IPS-15b (cell line): ENCODE measurements around the gene BCKDHB.
"Not testable (repeated sequence)": the region's sequence is repeated elsewhere in the genome, so short reads cannot be mapped to it uniquely, and the experiment has no call there.

Experiments
- H3K27me3 ChIP-seq: one replicate; pipeline ENCODE4 v1.6.1; 2013; ENCODE audit warnings: low read length; ENCODE audit not compliant: control insufficient read depth, insufficient read depth
- H3K36me3 ChIP-seq: one replicate; pipeline ENCODE4 v1.6.1; 2013; ENCODE audit warnings: low read length; ENCODE audit not compliant: control insufficient read depth, insufficient read depth
- H3K4me1 ChIP-seq: one replicate; pipeline ENCODE4 v1.6.1; 2013; ENCODE audit warnings: mild to moderate bottlenecking, low read length; ENCODE audit not compliant: control insufficient read depth, insufficient read depth
- H3K4me3 ChIP-seq: one replicate; pipeline ENCODE4 v1.5.1; 2013; ENCODE audit warnings: low read depth, low read length
- H3K9ac ChIP-seq: one replicate; pipeline ENCODE4 v1.6.1; 2013; ENCODE audit warnings: low read depth, mild to moderate bottlenecking, low read length
- H3K9me3 ChIP-seq: one replicate; pipeline ENCODE4 v1.6.1; 2013; ENCODE audit warnings: mild to moderate bottlenecking, low read length; ENCODE audit not compliant: control insufficient read depth, insufficient read depth

Gene BCKDHB

DNA sequence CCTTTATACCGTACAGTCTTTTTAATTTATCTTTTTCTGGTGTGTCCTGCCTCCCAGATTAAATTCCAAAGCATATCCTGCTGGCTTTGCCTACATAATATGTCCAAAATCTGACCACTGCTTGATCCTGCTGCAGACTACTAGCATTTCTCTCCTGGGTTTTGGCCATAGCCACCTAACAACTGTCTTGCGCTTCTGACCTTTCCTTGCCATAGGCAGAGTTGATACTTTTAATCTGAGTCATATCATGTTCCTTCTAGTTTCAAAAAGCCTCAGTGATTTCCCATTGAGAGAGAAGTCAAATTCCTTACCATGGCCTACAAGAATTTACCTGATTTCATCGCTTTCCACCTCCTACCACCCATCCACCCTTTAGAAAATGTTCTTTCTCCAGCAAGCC, 104.8 kb downstream of the BCKDHB start:
- H3K4me1 ChIP-seq = peaks cover 14% of the 10 kb centered on the region
- no peaks in the 10 kb centered on the region for H3K27me3 ChIP-seq
- H3K9ac ChIP-seq = no peak overlapping the region
- no peaks in the 10 kb centered on the region for H3K9me3 ChIP-seq
- no peaks in the 10 kb centered on the region for H3K36me3 ChIP-seq
- no peak overlapping the region for H3K4me3 ChIP-seq

DNA sequence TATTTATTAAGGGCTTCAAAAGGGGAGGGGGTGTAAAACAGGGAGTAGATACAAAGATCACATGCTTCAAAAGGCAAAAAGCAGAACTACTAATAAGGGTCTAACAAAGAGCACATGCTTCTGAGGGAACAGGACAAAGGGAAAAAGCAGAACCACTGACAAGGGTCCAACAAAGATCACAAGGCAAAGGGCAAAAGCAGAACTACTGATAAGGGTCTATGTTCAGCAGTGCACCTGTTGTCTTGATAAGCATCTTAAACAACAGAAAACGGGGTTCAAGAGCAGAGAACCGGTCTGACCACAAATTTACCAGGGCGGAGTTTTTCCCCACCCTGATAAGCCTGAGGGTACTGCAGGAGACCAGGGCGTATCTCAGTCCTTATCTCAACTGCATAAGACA, 105.4 kb downstream of the BCKDHB start:
- H3K36me3 ChIP-seq, H3K4me3 ChIP-seq, H3K27me3 ChIP-seq, H3K9me3 ChIP-seq, H3K9ac ChIP-seq: not testable (repeated sequence)
- H3K4me1 ChIP-seq = peaks cover 14% of the 10 kb centered on the region

DNA sequence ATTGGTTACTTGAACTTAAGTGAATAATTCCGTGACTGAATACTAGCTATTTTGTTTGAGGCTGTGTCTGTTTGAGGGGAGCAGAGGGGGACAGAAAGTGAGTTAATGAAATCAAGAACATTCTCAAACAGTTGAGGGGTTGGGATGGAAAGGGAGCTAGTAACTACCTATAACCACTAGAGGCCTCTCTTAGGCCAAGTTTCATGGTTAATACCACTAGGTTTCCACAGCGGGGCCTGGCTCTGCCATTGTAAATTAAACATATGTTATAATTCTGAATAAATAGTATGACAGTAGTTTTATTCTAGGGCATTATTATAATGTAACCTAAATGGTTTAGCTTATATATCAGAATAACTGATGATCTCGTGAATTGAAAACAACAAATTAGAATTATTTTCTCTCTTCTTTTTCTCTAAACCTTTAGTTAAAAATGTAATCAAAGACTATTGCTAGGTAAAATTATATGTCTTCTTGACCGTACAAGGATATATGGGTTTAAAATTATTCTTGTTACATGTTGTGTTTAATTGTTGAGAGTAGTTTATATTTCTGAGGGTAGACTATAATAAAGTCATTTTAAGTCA, 108.1 kb downstream of the BCKDHB start:
- Histone ChIP-seq H3K4me3 (no peak overlapping the region), H3K4me1 (peaks cover 14% of the 10 kb centered on the region), H3K9ac (no peak overlapping the region), H3K9me3 (no peaks in the 10 kb centered on the region), H3K27me3 (no peaks in the 10 kb centered on the region), H3K36me3 (no peaks in the 10 kb centered on the region)

DNA sequence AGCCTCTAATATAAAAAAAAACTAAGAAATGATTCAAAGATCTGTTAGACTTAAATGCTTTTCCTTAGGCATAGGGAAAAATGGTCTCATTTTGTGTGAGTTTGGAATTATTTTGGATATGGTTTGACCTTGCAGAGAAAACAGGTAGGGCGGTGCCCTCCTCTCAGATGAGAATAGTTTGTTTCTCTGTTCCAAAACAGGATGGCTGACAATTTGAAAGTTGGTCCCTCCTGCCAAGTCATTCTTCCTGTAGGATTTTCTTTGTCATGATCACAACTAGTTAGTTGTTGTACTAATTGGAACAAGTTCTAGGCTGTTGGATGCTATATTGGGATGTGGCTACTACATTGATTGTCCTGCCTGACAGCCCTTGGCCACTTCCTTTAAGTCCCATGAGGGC, 108.6 kb downstream of the BCKDHB start:
- Histone ChIP-seq H3K9ac (no peak overlapping the region), H3K27me3 (no peaks in the 10 kb centered on the region), H3K36me3 (no peaks in the 10 kb centered on the region), H3K4me3 (no peak overlapping the region), H3K9me3 (no peaks in the 10 kb centered on the region), H3K4me1 (peaks cover 13% of the 10 kb centered on the region)

DNA sequence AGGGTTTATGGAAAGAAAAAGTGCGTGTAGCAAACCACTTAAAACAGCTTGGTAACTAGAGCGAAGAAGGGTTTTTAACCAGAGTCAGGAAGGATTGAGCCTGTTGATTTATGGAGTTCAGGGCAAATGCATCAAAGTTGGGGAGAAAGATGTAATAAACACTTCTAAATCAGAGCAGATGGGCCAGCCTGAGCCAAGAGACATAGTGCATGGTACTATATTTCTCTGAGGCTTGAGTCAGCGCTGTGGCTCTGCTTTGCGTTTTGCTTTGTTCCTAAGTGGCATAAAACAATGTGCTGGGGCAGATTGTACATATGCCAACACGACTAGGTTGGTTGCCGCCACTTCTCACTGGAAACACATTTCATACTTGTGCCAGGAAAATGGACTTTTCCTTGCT, 111.3 kb downstream of the BCKDHB start:
- H3K27me3 ChIP-seq = no peaks in the 10 kb centered on the region
- H3K4me3 ChIP-seq = no peak overlapping the region
- peaks cover 4% of the 10 kb centered on the region for H3K4me1 ChIP-seq
- H3K9me3 ChIP-seq = no peaks in the 10 kb centered on the region
- no peaks in the 10 kb centered on the region for H3K36me3 ChIP-seq
- no peak overlapping the region for H3K9ac ChIP-seq

DNA sequence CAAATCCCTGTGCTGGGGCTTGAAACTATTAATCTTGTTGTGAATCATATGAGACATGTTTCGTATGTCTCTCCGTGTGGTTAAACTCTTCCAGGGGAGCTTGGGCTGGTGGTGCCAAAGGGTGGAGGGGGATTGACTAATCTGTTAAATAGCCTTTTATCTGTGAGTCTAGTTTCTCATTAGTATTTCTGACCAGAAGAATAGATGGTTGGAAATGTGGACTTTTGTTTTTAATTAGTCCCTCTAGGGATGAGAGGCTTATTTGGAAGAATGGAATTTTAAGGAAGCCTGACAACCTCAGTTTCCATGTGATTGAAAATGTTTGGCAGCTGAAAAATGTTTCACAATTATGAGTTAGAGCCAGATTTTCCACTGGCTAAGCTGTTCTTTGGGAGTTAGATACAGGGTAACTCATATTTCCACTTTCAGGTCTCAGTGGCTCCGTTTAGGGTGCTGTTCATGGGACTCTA, 117.3 kb downstream of the BCKDHB start:
- no peaks in the 10 kb centered on the region for H3K27me3 ChIP-seq
- H3K9me3 ChIP-seq = no peaks in the 10 kb centered on the region
- no peak overlapping the region for H3K4me3 ChIP-seq
- H3K9ac ChIP-seq = no peak overlapping the region
- no peaks in the 10 kb centered on the region for H3K4me1 ChIP-seq
- no peaks in the 10 kb centered on the region for H3K36me3 ChIP-seq

DNA sequence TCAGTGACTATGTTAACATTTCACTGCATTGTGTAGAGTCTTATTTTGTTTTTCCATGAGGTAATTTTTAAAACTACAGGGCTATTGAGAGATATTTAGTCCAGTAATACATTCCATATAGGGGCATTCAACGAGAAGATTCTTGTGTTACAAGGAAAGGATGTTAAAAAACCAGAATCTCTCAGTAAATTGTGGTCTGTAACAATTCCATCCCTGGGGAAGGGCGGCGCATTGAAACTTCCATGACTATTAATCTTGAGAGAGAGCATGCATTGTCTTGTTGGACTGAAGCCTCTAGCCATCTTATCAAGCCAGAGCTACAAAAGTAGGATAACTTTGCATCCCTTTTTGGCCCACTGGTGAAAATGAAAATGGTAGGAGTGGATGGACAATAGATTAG, 119.7 kb downstream of the BCKDHB start:
- Histone ChIP-seq H3K36me3 (no peaks in the 10 kb centered on the region), H3K4me3 (no peak overlapping the region), H3K9me3 (no peaks in the 10 kb centered on the region), H3K9ac (no peak overlapping the region), H3K4me1 (no peaks in the 10 kb centered on the region), H3K27me3 (no peaks in the 10 kb centered on the region)

DNA sequence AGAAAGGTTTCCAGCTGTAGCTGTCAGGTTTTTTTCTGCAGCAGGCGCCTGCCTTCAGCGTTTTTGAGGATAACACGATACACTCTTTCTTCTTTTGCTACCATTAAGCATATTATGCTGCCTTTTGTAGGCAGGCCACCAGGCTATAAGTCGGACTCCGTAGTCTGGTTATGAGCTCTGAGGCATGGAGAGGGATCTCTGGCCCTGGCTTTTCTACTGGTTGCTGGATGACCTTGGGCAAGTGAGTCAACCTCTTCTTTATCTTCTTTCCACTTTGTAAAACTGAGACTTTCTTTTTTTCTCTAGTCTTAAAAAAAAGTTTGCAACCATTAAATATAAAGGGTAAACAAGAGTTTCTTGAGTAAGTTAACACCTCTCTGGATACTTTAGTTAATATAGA, 120.2 kb downstream of the BCKDHB start:
- Histone ChIP-seq H3K27me3 (no peaks in the 10 kb centered on the region), H3K4me3 (no peak overlapping the region), H3K4me1 (no peaks in the 10 kb centered on the region), H3K9ac (no peak overlapping the region), H3K9me3 (no peaks in the 10 kb centered on the region), H3K36me3 (no peaks in the 10 kb centered on the region)

DNA sequence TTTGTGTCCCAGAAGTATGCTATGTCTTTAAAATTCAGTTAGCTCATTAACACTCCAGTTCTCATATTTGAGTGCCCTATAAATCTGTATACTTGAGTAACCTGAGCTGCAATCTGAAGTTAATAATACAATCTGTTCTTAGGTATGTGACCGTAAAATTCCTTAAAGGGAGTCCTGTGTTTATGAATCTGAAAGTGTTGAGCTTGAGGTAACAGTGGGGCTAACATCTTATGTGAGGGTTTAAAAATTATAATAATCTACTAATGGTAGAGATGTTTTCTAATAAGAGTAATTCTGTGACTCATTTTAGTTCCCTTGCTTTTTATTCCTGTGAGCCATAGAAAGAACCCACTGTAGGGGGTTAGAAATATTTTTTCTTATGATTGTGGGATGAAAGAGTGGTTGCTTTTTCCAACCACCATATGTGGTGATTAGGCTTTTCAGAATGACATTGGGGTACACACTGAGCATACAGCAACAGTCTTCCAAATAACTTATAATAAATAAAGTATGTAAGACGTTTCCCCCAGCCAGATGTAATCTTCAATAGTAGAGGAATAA, 121.2 kb downstream of the BCKDHB start:
- Histone ChIP-seq H3K9me3 (no peaks in the 10 kb centered on the region), H3K9ac (no peak overlapping the region), H3K4me3 (no peak overlapping the region), H3K36me3 (no peaks in the 10 kb centered on the region), H3K27me3 (no peaks in the 10 kb centered on the region), H3K4me1 (no peaks in the 10 kb centered on the region)

DNA sequence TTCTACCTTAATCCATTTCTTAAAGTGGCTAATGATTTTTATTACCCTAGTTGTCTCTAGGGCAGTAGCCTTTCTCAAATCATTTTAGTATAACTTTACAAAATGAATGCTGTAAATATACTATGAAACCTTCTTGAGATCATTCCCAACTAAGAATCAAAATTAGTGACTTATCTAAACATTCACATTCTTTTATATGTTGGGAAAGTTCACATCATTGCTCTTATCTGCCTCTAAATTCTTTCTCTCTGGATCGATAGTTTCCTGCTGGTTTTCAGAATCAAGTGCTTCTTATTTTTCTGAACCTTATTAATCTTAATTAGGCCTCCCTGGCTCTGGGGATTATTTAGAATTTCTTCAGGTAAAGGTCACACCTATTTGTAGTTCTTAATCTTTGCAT, 126.8 kb downstream of the BCKDHB start:
- H3K27me3 ChIP-seq = no peaks in the 10 kb centered on the region
- no peak overlapping the region for H3K4me3 ChIP-seq
- no peak overlapping the region for H3K9ac ChIP-seq
- no peaks in the 10 kb centered on the region for H3K36me3 ChIP-seq
- H3K9me3 ChIP-seq = no peaks in the 10 kb centered on the region
- no peaks in the 10 kb centered on the region for H3K4me1 ChIP-seq

DNA sequence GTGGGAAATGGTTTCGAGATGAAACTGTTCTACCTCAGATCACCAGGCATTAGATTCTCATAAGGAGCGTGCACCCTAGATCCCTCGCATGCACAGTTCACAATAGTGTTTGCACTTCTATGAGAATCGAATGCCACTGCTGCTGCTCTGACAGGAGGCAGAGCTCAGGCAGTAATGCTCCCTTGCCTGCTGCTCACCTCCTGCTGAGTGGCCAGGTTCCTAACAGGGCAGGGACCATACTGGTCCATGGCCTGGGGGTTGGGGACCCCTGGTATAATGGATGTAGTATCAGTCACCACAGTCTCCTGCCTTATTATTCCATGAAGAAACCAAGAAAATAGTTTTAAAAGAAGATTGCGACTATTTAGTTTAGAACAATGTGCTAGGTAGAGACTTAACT, 127.5 kb downstream of the BCKDHB start:
- Histone ChIP-seq H3K36me3 (no peaks in the 10 kb centered on the region), H3K9me3 (no peaks in the 10 kb centered on the region), H3K4me1 (no peaks in the 10 kb centered on the region), H3K4me3 (no peak overlapping the region), H3K9ac (no peak overlapping the region), H3K27me3 (no peaks in the 10 kb centered on the region)

DNA sequence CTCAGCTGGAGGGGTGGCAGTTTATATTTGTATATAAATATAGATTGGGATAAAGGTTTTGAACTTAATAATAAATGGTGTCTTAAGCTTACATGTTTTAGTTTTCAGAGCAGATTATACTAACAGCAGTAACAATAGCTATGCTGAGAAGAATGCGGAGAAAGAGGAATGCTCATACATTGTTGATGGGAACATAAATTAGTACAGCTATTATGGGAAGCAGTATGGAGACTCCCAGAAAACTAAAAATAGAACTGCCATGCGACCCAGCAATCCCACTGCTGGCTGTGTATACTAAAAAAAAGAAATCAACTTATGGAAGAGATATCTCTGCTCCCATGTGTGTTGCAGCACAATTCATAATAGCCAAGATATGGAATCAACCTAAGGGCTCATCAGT, 127.9 kb downstream of the BCKDHB start:
- H3K9me3 ChIP-seq = no peaks in the 10 kb centered on the region
- H3K27me3 ChIP-seq = no peaks in the 10 kb centered on the region
- no peak overlapping the region for H3K4me3 ChIP-seq
- H3K4me1 ChIP-seq = no peaks in the 10 kb centered on the region
- no peaks in the 10 kb centered on the region for H3K36me3 ChIP-seq
- H3K9ac ChIP-seq = no peak overlapping the region
